Tibial nerve (tissue), 3 donors: ENCODE measurements around the gene TANC1.

ENCODE experiments used
- CTCF ChIP-seq, 5 experiments: fragments of 200-600 bp in 3 of 5; fragments of 450-650 bp in 2 of 5; sonication (generic) in 3 of 5; IDR thresholded peaks; one replicate each; pipeline ENCODE4 v1.5.1; 2016 to 2019; ENCODE audit warnings: antibody characterized with exemption in 5 of 5, mild to moderate bottlenecking in 3 of 5, moderate library complexity in 2 of 5
- POLR2A ChIP-seq, 2 donors: fragments of 450-650 bp; IDR thresholded peaks; one replicate each; pipeline ENCODE4 v1.6.1; 2017; ENCODE audit warnings: antibody characterized with exemption in 2 of 2, mild to moderate bottlenecking in 2 of 2, moderate library complexity in 2 of 2

GRCh38 chr2:159131914-159132281 is 163.5 kb downstream of the TANC1 start:
- no peak for TF ChIP-seq CTCF (IDR thresholded peaks at IDR 0.05)
- TF ChIP-seq POLR2A (IDR thresholded peaks at IDR 0.05) = no peak
